Neural cell (in vitro differentiated cells): ENCODE data around the gene TAGLN2. TPM values are rescaled to one million over a fixed set of nuclear protein-coding genes. Genes with fewer than 3 reads are reported as not detected.

Experiments
- H2AFZ ChIP-seq: fragments of 200-600, 300-800 bp; sonication (generic), shearing (Covaris generic); 2 replicates; pipeline ENCODE4 v1.6.0; 2014; ENCODE audit warnings: low read depth, mild to moderate bottlenecking, antibody characterized with exemption, low read length, moderate library complexity
- H3F3A ChIP-seq: fragments of 200-600 bp; shearing (Covaris generic); 2 replicates; pipeline ENCODE4 v1.6.1; 2016; ENCODE audit warnings: mild to moderate bottlenecking, moderate library complexity, mixed read lengths, antibody characterized with exemption, low read length; ENCODE audit not compliant: insufficient read depth, poor library complexity, severe bottlenecking
- H3K27ac ChIP-seq: fragments of 200-600, 300-800 bp; sonication (generic), shearing (Covaris generic); 2 replicates; pipeline ENCODE4 v1.5.1; 2014; ENCODE audit warnings: mild to moderate bottlenecking, low read length, moderate library complexity
- H3K27me3 ChIP-seq: fragments of 300-800, 200-600 bp; sonication (generic), shearing (Covaris generic); 2 replicates; pipeline ENCODE4 v1.6.0; 2014; ENCODE audit warnings: mild to moderate bottlenecking, low read depth, low read length, moderate library complexity; ENCODE audit not compliant: insufficient read depth
- H3K36me3 ChIP-seq: fragments of 300-800, 200-600 bp; sonication (generic), shearing (Covaris generic); 2 replicates; pipeline ENCODE4 v1.5.1; 2014; ENCODE audit warnings: mild to moderate bottlenecking, antibody characterized with exemption, low read length, moderate library complexity; ENCODE audit not compliant: insufficient read depth
- H3K4me2 ChIP-seq: fragments of 300-800, 200-600 bp; sonication (generic), shearing (Covaris generic); 2 replicates; pipeline ENCODE4 v1.6.0; 2014; ENCODE audit warnings: mild to moderate bottlenecking, low read length
- H3K4me3 ChIP-seq: fragments of 300-800, 200-600 bp; sonication (generic), shearing (Covaris generic); 2 replicates; pipeline ENCODE4 v1.5.1; 2014; ENCODE audit warnings: mild to moderate bottlenecking, low read length, moderate library complexity
- H3K79me2 ChIP-seq: fragments of 200-600 bp; shearing (Covaris generic); replicated peaks from 2 replicates; pipeline ENCODE4 v1.6.0; 2014; ENCODE audit warnings: mild to moderate bottlenecking, low read length, moderate library complexity; ENCODE audit not compliant: insufficient read depth
- H3K9ac ChIP-seq: fragments of 300-800, 200-600 bp; sonication (generic), shearing (Covaris generic); 2 replicates; pipeline ENCODE4 v1.6.1; 2016; ENCODE audit warnings: mild to moderate bottlenecking, low read length, mixed read lengths
- H3K9me2 ChIP-seq: fragments of 200-600 bp; shearing (Covaris generic); 2 replicates; pipeline ENCODE4 v1.6.1; 2016; ENCODE audit warnings: mild to moderate bottlenecking, low read length, mixed read lengths; ENCODE audit not compliant: insufficient read depth
- H3K9me3 ChIP-seq: fragments of 200-600, 300-800 bp; sonication (generic), shearing (Covaris generic); 2 replicates; pipeline ENCODE4 v1.6.1; 2016; ENCODE audit warnings: mild to moderate bottlenecking, mixed run types, low read length, moderate library complexity, mixed read lengths
- H4K20me1 ChIP-seq: fragments of 200-600 bp; shearing (Covaris generic); 2 replicates; pipeline ENCODE4 v1.6.1; 2016; ENCODE audit warnings: mild to moderate bottlenecking, mixed run types; ENCODE audit not compliant: insufficient read depth
- EP300 ChIP-seq: fragments of 450-650 bp; conservative IDR thresholded peaks from 2 replicates; pipeline ENCODE4 v1.6.1; 2014; ENCODE audit warnings: antibody characterized with exemption, mild to moderate bottlenecking, moderate library complexity; ENCODE audit not compliant: poor library complexity, severe bottlenecking
- EZH2 ChIP-seq: fragments of 200-600, 300-800 bp; shearing (Covaris generic), sonication (generic); IDR thresholded peaks from 2 replicates; pipeline ENCODE4 v1.6.1; 2014; ENCODE audit warnings: antibody characterized with exemption, low read length, borderline replicate concordance, mild to moderate bottlenecking; ENCODE audit not compliant: insufficient read depth, poor library complexity, severe bottlenecking
- MXI1 ChIP-seq: fragments of 450-650 bp; conservative IDR thresholded peaks from 2 replicates; pipeline ENCODE4 v1.6.1; 2014; ENCODE audit warnings: antibody characterized with exemption, mild to moderate bottlenecking; ENCODE audit not compliant: poor library complexity, severe bottlenecking
- POLR2AphosphoS5 ChIP-seq: IDR thresholded peaks from 2 replicates; pipeline ENCODE4 v1.6.1; 2012
- RAD21 ChIP-seq: fragments of 450-650 bp; conservative IDR thresholded peaks from 2 replicates; pipeline ENCODE4 v1.6.1; 2014; ENCODE audit warnings: antibody characterized with exemption, mild to moderate bottlenecking, moderate library complexity
- REST ChIP-seq: IDR thresholded peaks from 2 replicates; pipeline ENCODE4 v1.6.1; 2012; ENCODE audit warnings: borderline replicate concordance
- SMC3 ChIP-seq: fragments of 450-650 bp; conservative IDR thresholded peaks from 2 replicates; pipeline ENCODE4 v1.6.1; 2014; ENCODE audit warnings: antibody characterized with exemption, mild to moderate bottlenecking, moderate library complexity; ENCODE audit not compliant: poor library complexity
- TAF1 ChIP-seq: IDR thresholded peaks from 2 replicates; pipeline ENCODE4 v1.6.1; 2012; ENCODE audit warnings: low read depth
- polyA plus RNA-seq: library from polyadenylated mRNA; depleted of rRNA; stranded (reverse); fragments of >200 nt; gene quantifications from 2 replicates; pipeline ENCODE4 v1.2.3, GENCODE V29; 2014
- TF ChIP-seq, protein P1 (sequence below): fragments of 450-650 bp; IDR thresholded peaks from 2 replicates; pipeline ENCODE4 v1.5.1; 2014; ENCODE audit warnings: antibody characterized with exemption, mild to moderate bottlenecking, moderate library complexity; ENCODE audit not compliant: poor library complexity, severe bottlenecking

TAGLN2 gene
- polyA plus RNA-seq, 1 donor from 2014 or later, result 0.52 TPM

GRCh38 chr1:159951016-159951415, 25.7 kb upstream of the TAGLN2 start:
- Histone ChIP-seq H4K20me1 (no peaks in the 10 kb centered on the region), H3K9ac (no peak overlapping the region), H3K9me3 (no peaks in the 10 kb centered on the region), H3K79me2 (no peaks in the 10 kb centered on the region), H3K4me2 (no peak overlapping the region), H3K9me2 (no peaks in the 10 kb centered on the region), H3K36me3 (no peaks in the 10 kb centered on the region), H3K4me3 (no peak overlapping the region), H3K27ac (no peak overlapping the region), H3F3A (no peaks in the 10 kb centered on the region), H3K27me3 (no peaks in the 10 kb centered on the region), H2AFZ (no peak overlapping the region)
- no peak for TF ChIP-seq TAF1
- no peak for TF ChIP-seq MXI1
- no peak for TF ChIP-seq RAD21
- TF ChIP-seq POLR2AphosphoS5, result no peak
- TF ChIP-seq EP300, result no peak
- TF ChIP-seq, protein P1, sequence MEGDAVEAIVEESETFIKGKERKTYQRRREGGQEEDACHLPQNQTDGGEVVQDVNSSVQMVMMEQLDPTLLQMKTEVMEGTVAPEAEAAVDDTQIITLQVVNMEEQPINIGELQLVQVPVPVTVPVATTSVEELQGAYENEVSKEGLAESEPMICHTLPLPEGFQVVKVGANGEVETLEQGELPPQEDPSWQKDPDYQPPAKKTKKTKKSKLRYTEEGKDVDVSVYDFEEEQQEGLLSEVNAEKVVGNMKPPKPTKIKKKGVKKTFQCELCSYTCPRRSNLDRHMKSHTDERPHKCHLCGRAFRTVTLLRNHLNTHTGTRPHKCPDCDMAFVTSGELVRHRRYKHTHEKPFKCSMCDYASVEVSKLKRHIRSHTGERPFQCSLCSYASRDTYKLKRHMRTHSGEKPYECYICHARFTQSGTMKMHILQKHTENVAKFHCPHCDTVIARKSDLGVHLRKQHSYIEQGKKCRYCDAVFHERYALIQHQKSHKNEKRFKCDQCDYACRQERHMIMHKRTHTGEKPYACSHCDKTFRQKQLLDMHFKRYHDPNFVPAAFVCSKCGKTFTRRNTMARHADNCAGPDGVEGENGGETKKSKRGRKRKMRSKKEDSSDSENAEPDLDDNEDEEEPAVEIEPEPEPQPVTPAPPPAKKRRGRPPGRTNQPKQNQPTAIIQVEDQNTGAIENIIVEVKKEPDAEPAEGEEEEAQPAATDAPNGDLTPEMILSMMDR, result no peak
- no peak for TF ChIP-seq REST
- TF ChIP-seq EZH2, result no peak
- no peak for TF ChIP-seq SMC3

GRCh38 chr1:159949981-159950381, 24.7 kb upstream of the TAGLN2 start:
- no peaks in the 10 kb centered on the region for H3K27me3 ChIP-seq
- H3K4me2 ChIP-seq, result no peak overlapping the region
- H3K9me3 ChIP-seq, result no peaks in the 10 kb centered on the region
- H3K27ac ChIP-seq, result no peak overlapping the region
- H3K4me3 ChIP-seq, result no peak overlapping the region
- H3F3A ChIP-seq, result no peaks in the 10 kb centered on the region
- no peak overlapping the region for H3K9ac ChIP-seq
- peaks cover 2% of the 10 kb centered on the region for H3K79me2 ChIP-seq
- no peaks in the 10 kb centered on the region for H4K20me1 ChIP-seq
- no peaks in the 10 kb centered on the region for H3K36me3 ChIP-seq
- TF ChIP-seq, protein P1, result no peak
- TF ChIP-seq SMC3, result no peak
- no peak for TF ChIP-seq EZH2
- TF ChIP-seq MXI1, result no peak
- no peak for TF ChIP-seq RAD21
- TF ChIP-seq EP300, result no peak
- no peaks in the 10 kb centered on the region for H3K9me2 ChIP-seq
- no peak overlapping the region for H2AFZ ChIP-seq
